OCI-LY7 (cell line): Measurements from ENCODE around the gene UHRF1. TPM values are rescaled to one million over a fixed set of nuclear protein-coding genes. Genes with fewer than 3 reads are reported as not detected.

ENCODE experiments used
- BruUV-seq: library from RNA; stranded (reverse); fragments of 400-500 nt; replicated peaks from 2 replicates; lab custom pipeline; 2021; lab: Mats Ljungman, UMichigan
- CTCF ChIA-PET: fragments of 300-600 bp; sonication (Branson Sonifier 250); formaldehyde crosslinking; loops from one replicate; lab custom pipeline; 2022; ENCODE audit warnings: antibody characterized with exemption; ENCODE audit not compliant: unreplicated experiment; lab: Charles Lee
- POLR2A ChIA-PET: fragments of 300-600 bp; sonication (Branson Sonifier 250); formaldehyde crosslinking; loops from one replicate; lab custom pipeline; 2022; ENCODE audit warnings: antibody characterized with exemption; lab: Charles Lee
- DNase-seq: peaks from one replicate; pipeline ENCODE4 v3.0.0-alpha.2; 2015; ENCODE audit warnings: low spot score
- H2AFZ ChIP-seq: fragments of 200-600 bp; sonication (generic), shearing (Covaris generic); 2 replicates; pipeline ENCODE4 v1.6.1; 2014; ENCODE audit warnings: mild to moderate bottlenecking, antibody characterized with exemption, low read length, moderate library complexity
- H3K27ac ChIP-seq: fragments of 200-600 bp; sonication (generic); 2 replicates; pipeline ENCODE4 v1.5.1; 2014; ENCODE audit warnings: mixed run types, low read depth, mild to moderate bottlenecking, moderate library complexity, low read length, inconsistent platforms; ENCODE audit not compliant: poor library complexity, severe bottlenecking
- H3K36me3 ChIP-seq: fragments of 200-600 bp; sonication (generic); 2 replicates; pipeline ENCODE4 v1.6.1; 2014; ENCODE audit warnings: mild to moderate bottlenecking, antibody characterized with exemption, low read length, moderate library complexity, mixed read lengths; ENCODE audit not compliant: insufficient read depth
- H3K4me1 ChIP-seq: fragments of 200-600 bp; sonication (generic); 2 replicates; pipeline ENCODE4 v1.5.1; 2014; ENCODE audit warnings: mild to moderate bottlenecking, low read length; ENCODE audit not compliant: insufficient read depth, poor library complexity, severe bottlenecking
- H3K4me2 ChIP-seq: fragments of 200-600 bp; sonication (generic); 2 replicates; pipeline ENCODE4 v1.6.1; 2014; ENCODE audit warnings: mild to moderate bottlenecking, low read length
- H3K4me3 ChIP-seq: fragments of 200-600 bp; sonication (generic); 2 replicates; pipeline ENCODE4 v1.5.1; 2014; ENCODE audit warnings: mild to moderate bottlenecking, low read depth, low read length; ENCODE audit not compliant: poor library complexity, severe bottlenecking
- H3K79me2 ChIP-seq: fragments of 200-600 bp; sonication (generic); 2 replicates; pipeline ENCODE4 v1.6.1; 2016; ENCODE audit warnings: low read depth, mild to moderate bottlenecking, low read length, moderate library complexity, mixed read lengths; ENCODE audit not compliant: insufficient read depth
- H3K9me2 ChIP-seq: fragments of 200-600 bp; sonication (generic); 2 replicates; pipeline ENCODE4 v1.6.1; 2016; ENCODE audit warnings: mild to moderate bottlenecking, low read length, mixed read lengths; ENCODE audit not compliant: insufficient read depth
- H3K9me3 ChIP-seq: fragments of 200-600 bp; sonication (generic); 2 replicates; pipeline ENCODE4 v1.6.1; 2014; ENCODE audit warnings: mild to moderate bottlenecking, mixed run types, low read length, mixed read lengths
- H4K20me1 ChIP-seq: fragments of 200-600 bp; sonication (generic); 2 replicates; pipeline ENCODE4 v1.6.1; 2014; ENCODE audit warnings: mild to moderate bottlenecking, antibody characterized with exemption, low read length, moderate library complexity, mixed read lengths; ENCODE audit not compliant: insufficient read depth
- CTCF ChIP-seq: fragments of 200-600 bp; sonication (generic); conservative IDR thresholded peaks from 2 replicates; pipeline ENCODE4 v1.5.1; 2014; ENCODE audit warnings: mild to moderate bottlenecking, antibody characterized with exemption, low read length, moderate library complexity, mixed read lengths
- EZH2phosphoT487 ChIP-seq: fragments of 200-600 bp; sonication (generic); IDR thresholded peaks from 2 replicates; pipeline ENCODE4 v1.6.1; 2018; ENCODE audit warnings: low read depth, borderline replicate concordance, mild to moderate bottlenecking, mixed run types, antibody characterized with exemption, low read length, moderate library complexity, mixed read lengths
- intact Hi-C: fragments of 100-400 bp; cut with micrococcal nuclease; formaldehyde crosslinking; loops from one replicate; pipeline ENCODE4 v1.10.0; 2022; ENCODE audit not compliant: unreplicated experiment
- total RNA-seq, 2 experiments: library from RNA; depleted of rRNA in 1 of 2; stranded (reverse); fragments of >200 nt in 1 of 2; shearing (Covaris generic) in 1 of 2; gene quantifications; 2 replicates each; pipeline ENCODE4 v1.2.3, GENCODE V29; 2014 to 2022

Gene UHRF1
- total RNA-seq, 2 experiments from 2014 or later = 141 to 186 TPM

DNA sequence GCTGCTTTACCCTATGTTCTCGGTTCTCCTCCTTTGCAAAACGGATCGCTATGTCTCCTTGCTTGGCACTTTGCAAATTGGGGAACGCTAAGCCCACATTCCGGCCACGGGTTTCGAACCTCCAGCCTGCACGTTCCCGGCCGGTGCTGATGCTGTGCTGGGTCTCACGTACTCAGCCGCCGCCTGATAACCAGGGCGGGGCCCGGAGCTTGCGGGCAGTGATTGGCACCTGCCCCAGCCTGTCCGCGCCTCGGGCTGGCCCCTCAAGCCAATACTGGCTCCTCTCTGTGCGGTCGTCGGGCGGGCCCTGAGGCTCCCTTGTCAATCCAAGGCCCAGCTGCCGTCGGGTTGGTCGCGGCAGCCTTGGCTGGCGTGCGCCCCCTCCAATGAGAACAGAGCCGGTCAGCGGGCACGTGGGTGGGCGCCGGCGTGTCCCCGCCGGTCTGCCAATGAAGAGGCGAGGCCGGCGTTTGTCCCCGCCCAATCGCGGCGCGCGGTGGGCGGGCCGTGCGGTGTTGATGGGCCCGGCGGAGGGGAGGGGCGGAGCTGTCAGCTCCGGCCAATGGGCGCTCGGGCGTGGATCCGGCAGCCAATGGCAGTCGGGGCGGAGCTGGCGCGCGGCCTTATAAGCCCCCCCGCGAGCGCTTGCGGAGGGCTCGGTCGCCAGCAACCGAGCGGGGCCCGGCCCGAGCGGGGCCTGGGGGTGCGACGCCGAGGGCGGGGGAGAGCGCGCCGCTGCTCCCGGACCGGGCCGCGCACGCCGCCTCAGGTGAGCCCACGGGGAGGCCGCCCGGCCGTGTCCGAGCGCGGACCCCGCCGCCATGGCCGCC lies 59.4 kb downstream of the UHRF1 start, which contains the start of gene KDM4B:
Gene KDM4B (plus strand): TSS at position 652 of the 830 bp plus-strand sequence. CDS start 63,778 bp downstream, outside the sequence.
- no TSS peak for BruUV-seq
- intact Hi-C loops = loop anchor here (10.0 kb wide), 1 partner anchor 104 kb away; the partner anchor contains the start of gene PLIN3
- H3K9me3 ChIP-seq = no peaks in the 10 kb centered on the region
- H3K4me2 ChIP-seq = peak within 1 kb of the TSS; percentile 100
- H4K20me1 ChIP-seq = no peaks in the 10 kb centered on the region
- ChIA-PET POLR2A (interaction anchor here (0.5 to 0.9 kb wide), 3 partner anchors 58 to 1434 kb away, joined by 3 read pairs; no protein-coding TSS in a partner anchor), CTCF (interaction anchor here (0.6 kb wide), 1 partner anchor 50 kb away, joined by 5 read pairs; no protein-coding TSS in a partner anchor)
- TF ChIP-seq CTCF (no peak), EZH2phosphoT487 (no peak)
- H3K36me3 ChIP-seq = peaks cover 26% of the 10 kb centered on the region
- H3K4me1 ChIP-seq = peaks cover 34% of the 10 kb centered on the region
- no peaks in the 10 kb centered on the region for H3K9me2 ChIP-seq
- H3K79me2 ChIP-seq = peaks cover 9% of the 10 kb centered on the region; the same call in 1 of the 2 replicates
- H3K4me3 ChIP-seq = peak within 1 kb of the TSS; percentile 85
- peak; percentile 99 for DNase-seq
- H3K27ac ChIP-seq = peak within 1 kb of the TSS; percentile 17
- peak within 1 kb of the TSS; percentile 18; the same call in 1 of the 2 replicates for H2AFZ ChIP-seq

- intact Hi-C loops = loop anchor here (10.0 kb wide), 1 partner anchor 105 kb away; the partner anchor contains the start of gene PLIN3
These were observed 60.0 kb downstream of the UHRF1 start for GRCh38 chr19:4969292-4969771.

More at GRCh38 chr19:4969292-4969771, 60.0 kb downstream of the UHRF1 start:
- Histone ChIP-seq H3K27ac (no peak overlapping the region), H3K36me3 (peaks cover 21% of the 10 kb centered on the region), H3K79me2 (peaks cover 9% of the 10 kb centered on the region; the same call in 1 of the 2 replicates), H3K9me2 (no peaks in the 10 kb centered on the region), H4K20me1 (no peaks in the 10 kb centered on the region), H3K4me2 (peak overlapping the region; percentile 100), H3K9me3 (no peaks in the 10 kb centered on the region), H2AFZ (no peak overlapping the region), H3K4me3 (peak overlapping the region; percentile 85), H3K4me1 (peaks cover 34% of the 10 kb centered on the region)
- no peak for DNase-seq
- ChIA-PET POLR2A (interaction anchor here (0.9 kb wide), 1 partner anchor 58 kb away, joined by 3 read pairs; no protein-coding TSS in a partner anchor), CTCF (interaction anchor here (0.6 kb wide), 1 partner anchor 51 kb away, joined by 5 read pairs; no protein-coding TSS in a partner anchor)
- no peak for TF ChIP-seq CTCF
- no peak for TF ChIP-seq EZH2phosphoT487
- no TSS peak for BruUV-seq
